Naive thymus-derived CD4-positive, alpha-beta T cell (primary cell): Measurements from ENCODE around the gene VPS26C. TPM values are rescaled to one million over a fixed set of nuclear protein-coding genes. Genes with fewer than 3 reads are reported as not detected.
A peak's percentile ranks its signal among the peaks of the same experiment; 100 is the strongest.

Source experiments
- ATAC-seq: fragments of 150-1000 bp; cut with Tn5 transposase; 2 replicates; pipeline ENCODE4 v1.10.0; 2021; ENCODE audit warnings: mild to moderate bottlenecking, moderate library complexity
- CTCF ChIA-PET: fragments of 350-600 bp; sonication (Branson Sonifier 250); formaldehyde crosslinking; loops from one replicate; lab custom pipeline; 2021; ENCODE audit warnings: antibody characterized with exemption; lab: Charles Lee
- POLR2A ChIA-PET: fragments of 350-600 bp; sonication (Branson Sonifier 250); formaldehyde crosslinking; loops from one replicate; lab custom pipeline; 2021; ENCODE audit warnings: antibody characterized with exemption, inconsistent platforms; lab: Charles Lee
- DNase-seq, 9 donors: peaks; one replicate each; pipeline versions ENCODE4 v3.0.0 to v3.0.0-alpha.2; 2020 to 2022; ENCODE audit warnings: mixed read lengths in 1 of 9
- H3K27ac ChIP-seq: one replicate; pipeline ENCODE4 v1.7.0; 2013; ENCODE audit warnings: mild to moderate bottlenecking, low read depth, low read length, moderate library complexity
- H3K27me3 ChIP-seq, 2 donors: one replicate each; pipeline ENCODE4 v1.7.0; 2013; ENCODE audit warnings: low read length in 2 of 2, mild to moderate bottlenecking in 2 of 2, moderate library complexity in 2 of 2; ENCODE audit not compliant: control insufficient read depth in 2 of 2, insufficient read depth in 2 of 2
- H3K36me3 ChIP-seq, 3 experiments: 1 replicate in 2 of 3; 2 replicates in 1 of 3; pipeline ENCODE4 v1.7.0; 2013; ENCODE audit warnings: low read length in 3 of 3, mild to moderate bottlenecking in 3 of 3, moderate library complexity in 1 of 3; ENCODE audit not compliant: insufficient read depth in 3 of 3, control insufficient read depth in 2 of 3
- H3K4me1 ChIP-seq, 2 donors: one replicate each; pipeline ENCODE4 v1.7.0; 2013; ENCODE audit warnings: low read length in 2 of 2, mild to moderate bottlenecking in 2 of 2, moderate library complexity in 1 of 2; ENCODE audit not compliant: control insufficient read depth in 2 of 2, insufficient read depth in 2 of 2
- H3K4me3 ChIP-seq: 2 replicates; pipeline ENCODE4 v1.7.0; 2013; ENCODE audit warnings: mild to moderate bottlenecking, low read length
- H3K9me3 ChIP-seq, 3 experiments: 1 replicate in 2 of 3; 2 replicates in 1 of 3; pipeline ENCODE4 v1.7.0; 2013; ENCODE audit warnings: low read length in 3 of 3; ENCODE audit not compliant: control insufficient read depth in 2 of 3
- H3K27ac Mint-ChIP-seq, 9 donors: one replicate each; pipeline ENCODE4 v1.8.0; 2020 to 2022; ENCODE audit warnings: mixed read lengths in 9 of 9, mild to moderate bottlenecking in 8 of 9, moderate library complexity in 5 of 9, inconsistent platforms in 2 of 9
- H3K27me3 Mint-ChIP-seq, 5 donors: one replicate each; pipeline ENCODE4 v1.8.0; 2021 to 2022; ENCODE audit warnings: mixed read lengths in 5 of 5, mild to moderate bottlenecking in 1 of 5
- H3K36me3 Mint-ChIP-seq, 5 donors: one replicate each; pipeline ENCODE4 v1.8.0; 2020 to 2022; ENCODE audit warnings: mixed read lengths in 5 of 5, mild to moderate bottlenecking in 3 of 5, inconsistent platforms in 1 of 5
- H3K4me1 Mint-ChIP-seq, 7 donors: one replicate each; pipeline ENCODE4 v1.8.0; 2020 to 2022; ENCODE audit warnings: mixed read lengths in 7 of 7, mild to moderate bottlenecking in 3 of 7, inconsistent platforms in 1 of 7
- H3K4me3 Mint-ChIP-seq, 10 donors: one replicate each; pipeline ENCODE4 v1.8.0; 2020 to 2022; ENCODE audit warnings: mild to moderate bottlenecking in 10 of 10, mixed read lengths in 10 of 10, moderate library complexity in 6 of 10, inconsistent platforms in 2 of 10
- H3K9me3 Mint-ChIP-seq, 11 donors: one replicate each; pipeline ENCODE4 v1.8.0; 2020 to 2022; ENCODE audit warnings: mixed read lengths in 11 of 11, mild to moderate bottlenecking in 4 of 11, inconsistent platforms in 1 of 11, moderate library complexity in 1 of 11
- intact Hi-C, 2 donors: fragments of 100-400 bp; cut with micrococcal nuclease; formaldehyde crosslinking; loops; one replicate each; pipeline ENCODE4 v1.15.1; 2023
- polyA plus RNA-seq, 2 donors: library from polyadenylated mRNA; unstranded; fragments of 300-500 nt; fragmentation: Illumina TruSeq; gene quantifications; one replicate each; pipeline ENCODE4 v1.2.3, GENCODE V29; 2021
- total RNA-seq, 6 experiments: library from RNA in 5 of 6; stranded (reverse) in 5 of 6; gene quantifications; 1 replicate in 5 of 6; 2 replicates in 1 of 6; pipeline ENCODE4 v1.2.3 and lab custom pipeline; 2021 to 2026

Gene VPS26C
- total and polyA plus RNA-seq, 7 experiments from 2014 or later, result 46.8 to 83.5 (median 77.7) TPM

GRCh38 chr21:37182222-37182621 is 84.9 kb downstream of the VPS26C start:
- ATAC-seq, result no peak
- Mint-ChIP-seq H3K9me3 (peaks cover 0 to 9% (median 4%) of the 10 kb centered on the region in 11 donors), H3K27ac (peak overlapping the region in 1 of 9 donors; percentile 9), H3K27me3 (no peaks in the 10 kb centered on the region), H3K36me3 (peaks cover 13 to 55% (median 38%) of the 10 kb centered on the region in 5 donors), H3K4me1 (peaks cover 0 to 16% (median 0%) of the 10 kb centered on the region in 7 donors), H3K4me3 (no peak overlapping the region)
- Histone ChIP-seq H3K36me3 (peaks cover 3 to 66% (median 4%) of the 10 kb centered on the region in 3 experiments), H3K27ac (no peak overlapping the region), H3K9me3 (peaks cover 0 to 3% (median 0%) of the 10 kb centered on the region in 3 experiments), H3K27me3 (no peaks in the 10 kb centered on the region), H3K4me1 (no peaks in the 10 kb centered on the region), H3K4me3 (no peak overlapping the region)
- CTCF ChIA-PET, result no interaction called here
- DNase-seq, result no peak
- intact Hi-C loops, result no loop called here
- POLR2A ChIA-PET, result no interaction called here

GRCh38 chr21:37181059-37181458 is 86.1 kb downstream of the VPS26C start:
- ChIA-PET POLR2A (interaction anchor here (0.6 kb wide), 2 partner anchors 50 to 58 kb away, joined by 3 read pairs; no protein-coding TSS in a partner anchor), CTCF (no interaction called here)
- Mint-ChIP-seq H3K4me3 (no peak overlapping the region), H3K4me1 (peaks cover 0 to 12% (median 0%) of the 10 kb centered on the region in 7 donors), H3K9me3 (peaks cover 0 to 9% (median 4%) of the 10 kb centered on the region in 11 donors), H3K27ac (peak overlapping the region in 3 of 9 donors; percentile 5 to 81 (median 21)), H3K27me3 (no peaks in the 10 kb centered on the region), H3K36me3 (peaks cover 13 to 59% (median 39%) of the 10 kb centered on the region in 5 donors)
- DNase-seq (no peak), ATAC-seq (no peak)
- H3K36me3 ChIP-seq, result peaks cover 0 to 69% (median 3%) of the 10 kb centered on the region in 3 experiments
- peaks cover 0 to 3% (median 0%) of the 10 kb centered on the region in 3 experiments for H3K9me3 ChIP-seq
- H3K4me1 ChIP-seq, result no peaks in the 10 kb centered on the region
- no peak overlapping the region for H3K27ac ChIP-seq
- intact Hi-C loops, result no loop called here
- no peak overlapping the region for H3K4me3 ChIP-seq
- no peaks in the 10 kb centered on the region for H3K27me3 ChIP-seq

- peaks cover 0 to 7% (median 0%) of the 10 kb centered on the region in 7 donors for H3K4me1 Mint-ChIP-seq
- Histone ChIP-seq H3K4me3 (no peak overlapping the region), H3K4me1 (no peaks in the 10 kb centered on the region), H3K27me3 (no peaks in the 10 kb centered on the region), H3K27ac (no peak overlapping the region), H3K36me3 (peaks cover 9 to 80% (median 20%) of the 10 kb centered on the region in 3 experiments), H3K9me3 (peaks cover 0 to 3% (median 0%) of the 10 kb centered on the region in 3 experiments)
- POLR2A ChIA-PET, result interaction anchor here (0.8 to 1.0 kb wide), 2 partner anchors 44 to 456 kb away, joined by 3 to 4 read pairs; no protein-coding TSS in a partner anchor
- ATAC-seq (no peak), DNase-seq (no peak)
- CTCF ChIA-PET, result no interaction called here
- H3K4me3 Mint-ChIP-seq, result no peak overlapping the region
- H3K27ac Mint-ChIP-seq, result no peak overlapping the region
- no peaks in the 10 kb centered on the region for H3K27me3 Mint-ChIP-seq
- H3K9me3 Mint-ChIP-seq, result peaks cover 0 to 9% (median 4%) of the 10 kb centered on the region in 11 donors
- intact Hi-C loops, result no loop called here
- H3K36me3 Mint-ChIP-seq, result peaks cover 21 to 69% (median 49%) of the 10 kb centered on the region in 5 donors
Observed at GRCh38 chr21:37176716-37177115, 90.4 kb downstream of the VPS26C start.

Other genes with a start within 250 kb of the VPS26C start
- gene PIGP, start 194.3 kb downstream of the VPS26C start, total RNA-seq, result 10 to 100 TPM in 4 of 5 experiments, 1 to 10 TPM in 1; 9.1 to 26.7 (median 15.3) TPM
- gene PIGP, start 194.3 kb downstream of the VPS26C start, polyA plus RNA-seq, result 10 to 100 TPM; 30.0 to 40.5 TPM
- 100 to 1,000 TPM in 4 of 5 experiments, 10 to 100 TPM in 1; 66.6 to 208 (median 154) TPM for gene TTC3, start 194.1 kb downstream of the VPS26C start, total RNA-seq
- 100 to 1,000 TPM in 1 of 2 donors, 10 to 100 TPM in 1; 67.3 to 139 TPM for gene TTC3, start 194.1 kb downstream of the VPS26C start, polyA plus RNA-seq
- 100 to 1,000 TPM in 4 of 5 experiments, 10 to 100 TPM in 1; 86.0 to 142 (median 125) TPM for gene DYRK1A, start 99.4 kb upstream of the VPS26C start, total RNA-seq
- gene DYRK1A, start 99.4 kb upstream of the VPS26C start, polyA plus RNA-seq, result 1 to 10 TPM; 3.3 to 7.6 TPM